ENCODE data around the gene C6orf52. TPM values are rescaled to one million over a fixed set of nuclear protein-coding genes. Genes with fewer than 3 reads are reported as not detected.

C6orf52 gene
- total and polyA plus RNA-seq, 2 donors (not counting 3 experiments of a cell fraction or from before 2014, with no cell fraction given): 0.54 TPM; not detected in 1

- H3K4me1 ChIP-seq (ENCODE audit: control insufficient read depth, extremely low read depth, insufficient read depth, low read length): no peaks in the 10 kb centered on the region
- no peak overlapping the region for H2AFZ ChIP-seq (ENCODE audit: low read depth, low read length)
- FAIRE-seq (no peak), DNase-seq (ENCODE audit: low read depth, low spot score) (no peak)
- dilution Hi-C loops (cut with MboI; ENCODE audit: extremely low pct_ligation_motif_present, low sequenced_read_pairs) (no loop called here), intact Hi-C loops (cut with micrococcal nuclease) (no loop called here)
- H3K27me3 ChIP-seq (ENCODE audit: control insufficient read depth in 2 of 2, insufficient read depth in 2 of 2, low read length in 2 of 2): peaks cover 0 to 4% of the 10 kb centered on the region in 2 experiments
- no peak overlapping the region for H3K9ac ChIP-seq (replicated peaks; ENCODE audit: extremely low read depth, insufficient read depth, low read length)
- no peaks in the 10 kb centered on the region for H3K9me3 ChIP-seq (replicated peaks; ENCODE audit: control insufficient read depth, insufficient read depth, low read length)
- H3K4me2 ChIP-seq (ENCODE audit: insufficient read depth, low read length): no peak overlapping the region
- no peak overlapping the region for H3K27ac ChIP-seq (ENCODE audit: insufficient read depth, low read depth, low read length)
- BruUV-seq (replicated peaks): no TSS peak
- peak overlapping the region in 1 of 3 experiments; percentile 23 for H3K4me3 ChIP-seq (replicated peaks in 1 of 3; ENCODE audit: insufficient read depth in 1 of 3, low read depth in 1 of 3, low read length in 3 of 3)
- ChIA-PET POLR2A (no interaction called here), CTCF (interaction anchor here (1.2 kb wide), 1 partner anchor 180 kb away, joined by 3 read pairs; no protein-coding TSS in a partner anchor)
- H3K79me2 ChIP-seq (ENCODE audit: control insufficient read depth, insufficient read depth, low read length): no peaks in the 10 kb centered on the region
- H3K9me1 ChIP-seq (replicated peaks; ENCODE audit: control insufficient read depth, extremely low read depth, insufficient read depth, low read length): no peaks in the 10 kb centered on the region
- no peaks in the 10 kb centered on the region for H3K36me3 ChIP-seq (ENCODE audit: control insufficient read depth in 2 of 2, extremely low read depth in 1 of 2, insufficient read depth in 2 of 2, low read length in 2 of 2)
- no peaks in the 10 kb centered on the region for H4K20me1 ChIP-seq (replicated peaks; ENCODE audit: control insufficient read depth, extremely low read depth, insufficient read depth, low read length)
- no peak for TF ChIP-seq FOS (IDR thresholded peaks at IDR 0.05; ENCODE audit: borderline replicate concordance, insufficient read depth, low read length)
These were observed 35.3 kb downstream of the C6orf52 start for GRCh38 chr6:10658910-10659698.

- TF ChIP-seq, protein P1, sequence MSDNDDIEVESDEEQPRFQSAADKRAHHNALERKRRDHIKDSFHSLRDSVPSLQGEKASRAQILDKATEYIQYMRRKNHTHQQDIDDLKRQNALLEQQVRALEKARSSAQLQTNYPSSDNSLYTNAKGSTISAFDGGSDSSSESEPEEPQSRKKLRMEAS (IDR thresholded peaks at IDR 0.05; ENCODE audit: insufficient read depth, insufficient read length): no peak
- no peak for TF ChIP-seq EZH2 (IDR thresholded peaks at IDR 0.05; ENCODE audit: borderline replicate concordance, low read depth, low read length, severe bottlenecking)
- TF ChIP-seq POLR2A (IDR thresholded peaks at IDR 0.05; ENCODE audit: low read depth, low read length): no peak
- TF ChIP-seq FOS (IDR thresholded peaks at IDR 0.05; ENCODE audit: borderline replicate concordance, insufficient read depth, low read length): no peak
- no peak for TF ChIP-seq POLR2AphosphoS5 (IDR thresholded peaks at IDR 0.05; ENCODE audit: insufficient read depth, low read depth, low read length)
- no peak for TF ChIP-seq JUN (IDR thresholded peaks at IDR 0.05; ENCODE audit: borderline replicate concordance, insufficient read depth, insufficient read length, low read depth)
- no peak for TF ChIP-seq GATA2 (IDR thresholded peaks at IDR 0.05; ENCODE audit: insufficient read depth, insufficient read length, low read depth, low read length)
- TF ChIP-seq CTCF (IDR thresholded peaks at IDR 0.05; ENCODE audit: extremely low read depth in 1 of 2, insufficient read depth in 1 of 2, low read depth in 1 of 2, low read length in 2 of 2): no peak
- no peak for TF ChIP-seq MYC (IDR thresholded peaks at IDR 0.05; ENCODE audit: low read depth, low read length)
- intact Hi-C loops (cut with micrococcal nuclease) (no loop called here), dilution Hi-C loops (cut with MboI; ENCODE audit: extremely low pct_ligation_motif_present, low sequenced_read_pairs) (no loop called here)
- peaks cover 0 to 9% of the 10 kb centered on the region in 2 experiments for H3K27me3 ChIP-seq (ENCODE audit: control insufficient read depth in 2 of 2, insufficient read depth in 2 of 2, low read length in 2 of 2)
- H3K4me3 ChIP-seq (replicated peaks in 1 of 3; ENCODE audit: insufficient read depth in 1 of 3, low read depth in 1 of 3, low read length in 3 of 3): no peak overlapping the region
- H3K9me1 ChIP-seq (replicated peaks; ENCODE audit: control insufficient read depth, extremely low read depth, insufficient read depth, low read length): no peaks in the 10 kb centered on the region
- no peaks in the 10 kb centered on the region for H3K4me1 ChIP-seq (ENCODE audit: control insufficient read depth, extremely low read depth, insufficient read depth, low read length)
- DNase-seq (ENCODE audit: low read depth, low spot score) (no peak), FAIRE-seq (no peak)
- no peaks in the 10 kb centered on the region for H3K79me2 ChIP-seq (ENCODE audit: control insufficient read depth, insufficient read depth, low read length)
- no peaks in the 10 kb centered on the region for H4K20me1 ChIP-seq (replicated peaks; ENCODE audit: control insufficient read depth, extremely low read depth, insufficient read depth, low read length)
- ChIA-PET CTCF (interaction anchor here (0.9 kb wide), 1 partner anchor 15 kb away, joined by 3 read pairs; no protein-coding TSS in a partner anchor), POLR2A (no interaction called here)
- H3K27ac ChIP-seq (ENCODE audit: insufficient read depth, low read depth, low read length): no peak overlapping the region
- H3K36me3 ChIP-seq (ENCODE audit: control insufficient read depth in 2 of 2, extremely low read depth in 1 of 2, insufficient read depth in 2 of 2, low read length in 2 of 2): no peaks in the 10 kb centered on the region
- H2AFZ ChIP-seq (ENCODE audit: low read depth, low read length): no peak overlapping the region
- no peaks in the 10 kb centered on the region for H3K9me3 ChIP-seq (replicated peaks; ENCODE audit: control insufficient read depth, insufficient read depth, low read length)
- H3K4me2 ChIP-seq (ENCODE audit: insufficient read depth, low read length): no peak overlapping the region
- no TSS peak for BruUV-seq (replicated peaks)
- H3K9ac ChIP-seq (replicated peaks; ENCODE audit: extremely low read depth, insufficient read depth, low read length): no peak overlapping the region
These were observed 38.8 kb downstream of the C6orf52 start for GRCh38 chr6:10655508-10656055.

Measured in endothelial cell of umbilical vein (primary cell).